ENCODE results near the gene LPP.
"Not testable (repeated sequence)": the region's sequence is repeated elsewhere in the genome, so short reads cannot be mapped to it uniquely, and the experiment has no call there.

Gene LPP, protein sequence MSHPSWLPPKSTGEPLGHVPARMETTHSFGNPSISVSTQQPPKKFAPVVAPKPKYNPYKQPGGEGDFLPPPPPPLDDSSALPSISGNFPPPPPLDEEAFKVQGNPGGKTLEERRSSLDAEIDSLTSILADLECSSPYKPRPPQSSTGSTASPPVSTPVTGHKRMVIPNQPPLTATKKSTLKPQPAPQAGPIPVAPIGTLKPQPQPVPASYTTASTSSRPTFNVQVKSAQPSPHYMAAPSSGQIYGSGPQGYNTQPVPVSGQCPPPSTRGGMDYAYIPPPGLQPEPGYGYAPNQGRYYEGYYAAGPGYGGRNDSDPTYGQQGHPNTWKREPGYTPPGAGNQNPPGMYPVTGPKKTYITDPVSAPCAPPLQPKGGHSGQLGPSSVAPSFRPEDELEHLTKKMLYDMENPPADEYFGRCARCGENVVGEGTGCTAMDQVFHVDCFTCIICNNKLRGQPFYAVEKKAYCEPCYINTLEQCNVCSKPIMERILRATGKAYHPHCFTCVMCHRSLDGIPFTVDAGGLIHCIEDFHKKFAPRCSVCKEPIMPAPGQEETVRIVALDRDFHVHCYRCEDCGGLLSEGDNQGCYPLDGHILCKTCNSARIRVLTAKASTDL

DNA sequence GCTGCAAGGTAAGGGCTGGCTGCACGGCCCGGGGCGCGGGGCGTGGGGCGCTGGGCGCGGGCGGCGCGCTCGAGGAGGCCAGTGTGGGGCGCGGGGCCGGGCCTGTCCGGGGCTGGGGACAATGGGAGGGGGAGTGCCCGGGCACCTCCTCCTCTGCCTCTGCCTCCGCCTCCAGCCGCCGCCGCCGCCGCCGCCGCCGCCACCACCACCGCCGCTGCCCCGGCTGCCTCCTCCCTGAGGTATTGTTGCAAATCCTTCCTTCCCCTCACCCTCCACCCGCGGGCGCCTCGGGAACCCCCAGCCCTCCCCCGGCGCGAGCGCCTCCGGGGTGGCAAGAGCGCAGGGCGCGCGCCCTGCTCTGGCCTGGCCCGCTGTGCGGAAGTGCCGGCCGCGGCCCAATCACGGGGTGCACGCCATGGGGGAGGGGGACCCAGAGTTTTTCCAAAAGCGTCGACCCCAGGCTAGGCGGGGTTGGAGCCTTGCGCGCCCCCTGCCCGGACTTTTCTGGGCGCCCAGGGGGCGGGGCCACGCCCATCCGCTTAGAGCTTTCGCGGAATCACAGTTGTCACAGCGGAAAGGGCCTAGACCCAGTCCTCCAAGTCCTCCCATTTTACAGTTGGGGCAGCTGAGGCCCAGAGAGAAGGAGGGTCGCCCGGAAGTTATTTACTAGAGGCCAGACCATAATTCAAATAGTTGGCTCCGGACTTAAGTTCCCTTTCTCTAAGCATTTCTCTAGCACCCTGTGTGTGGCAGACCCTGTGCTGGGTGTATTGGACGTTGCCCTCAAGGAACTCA, at the start of gene LPP:
Gene LPP (plus strand): TSS at position 144 of the 795 bp plus-strand sequence. CDS start 251,964 bp downstream, outside the sequence.
- peak; percentile 25 to 87 (median 71) for DNase-seq

DNA sequence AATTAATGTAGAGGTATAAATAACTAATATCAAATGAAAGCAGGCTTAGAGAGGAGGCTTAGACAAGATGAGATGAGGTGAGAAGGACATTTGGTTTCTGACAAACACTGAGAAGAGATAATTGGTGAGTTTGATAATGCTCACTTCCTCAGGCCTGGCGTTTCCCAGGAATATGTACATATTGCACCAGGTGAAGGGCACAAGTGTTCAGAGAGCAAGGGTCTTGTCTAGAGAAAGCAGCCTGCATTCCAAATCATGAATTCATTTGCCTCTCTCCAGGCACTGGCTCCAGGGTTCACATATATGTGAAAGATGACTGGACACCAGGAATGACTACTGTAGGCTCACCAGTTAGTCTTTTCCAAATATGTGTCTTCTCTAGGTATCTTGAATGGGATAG, 48.0 kb upstream of the LPP start:
- DNase-seq, result no peak
- intact Hi-C loops (cut with DNase I), result no loop called here

More for the DNA sequence above, at the start of gene LPP:
- intact Hi-C loops (cut with DNase I), result no loop called here

DNA sequence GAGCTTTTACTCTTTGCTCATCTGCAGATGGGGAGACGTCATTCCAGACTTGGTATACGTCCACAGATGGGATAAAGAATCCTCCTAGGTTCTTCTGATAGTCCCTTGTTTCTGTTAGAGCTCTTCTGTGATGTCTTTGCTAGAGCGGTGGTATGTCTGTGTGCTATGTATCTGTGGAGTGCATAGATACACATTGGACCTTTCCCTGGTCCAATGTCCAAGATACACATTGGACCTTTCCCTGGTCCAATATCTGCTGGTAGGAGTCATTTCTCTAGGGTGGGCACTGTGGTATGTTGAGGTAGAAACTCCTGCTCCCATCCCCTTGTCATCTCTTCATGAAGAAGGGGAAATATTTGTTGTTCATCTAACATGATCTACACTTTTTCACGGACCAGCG, 47.5 kb upstream of the LPP start:
- no peak for DNase-seq
- intact Hi-C loops (cut with DNase I), result no loop called here

DNA sequence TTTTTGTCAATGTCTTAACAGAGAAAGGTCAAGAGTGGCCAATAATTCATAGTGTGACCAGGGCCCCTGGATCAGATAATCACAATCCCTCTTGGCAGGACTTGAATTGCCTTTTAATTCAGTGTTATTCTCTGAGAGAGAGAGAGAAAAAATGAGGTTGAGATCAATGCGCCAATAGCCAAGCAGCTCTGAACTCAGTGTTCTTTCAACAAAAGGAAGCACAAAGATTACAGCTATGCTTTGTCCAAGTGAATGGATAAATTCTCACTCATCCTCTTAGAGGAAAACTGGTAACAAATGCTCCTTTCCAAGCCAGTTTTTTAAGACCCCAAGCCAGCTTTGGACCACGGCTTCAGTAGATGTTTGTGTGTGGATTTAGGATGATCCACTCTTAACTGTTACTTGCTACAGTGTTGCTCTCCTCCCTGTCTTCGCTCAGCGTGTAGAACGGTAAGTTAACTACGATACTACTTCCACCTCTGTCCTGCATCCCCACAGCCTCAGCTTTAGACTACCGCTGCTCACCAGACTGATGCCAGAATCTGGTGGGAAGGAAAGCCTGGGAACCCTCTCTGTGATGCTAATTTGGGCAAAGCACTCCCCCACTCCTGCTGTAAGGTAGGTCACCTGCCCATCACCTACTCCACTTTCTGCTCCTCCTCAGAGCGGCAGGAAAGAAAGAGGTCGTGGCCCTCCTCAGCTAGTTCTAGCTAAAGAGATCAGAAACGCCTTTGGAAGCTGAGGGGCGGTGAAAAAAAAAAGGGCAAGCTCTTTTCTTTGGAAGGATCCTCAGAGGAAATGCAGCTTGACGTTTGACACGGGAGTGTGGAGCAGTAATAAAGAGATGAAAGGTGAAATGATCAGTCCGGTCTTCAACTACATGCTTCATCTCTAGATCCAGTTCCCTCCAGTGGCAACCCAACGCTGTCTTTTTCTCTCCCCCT, 46.8 kb upstream of the LPP start:
- peak in 7 of 42 donors; percentile 14 to 63 (median 33) for DNase-seq
- intact Hi-C loops (cut with DNase I), result no loop called here

DNA sequence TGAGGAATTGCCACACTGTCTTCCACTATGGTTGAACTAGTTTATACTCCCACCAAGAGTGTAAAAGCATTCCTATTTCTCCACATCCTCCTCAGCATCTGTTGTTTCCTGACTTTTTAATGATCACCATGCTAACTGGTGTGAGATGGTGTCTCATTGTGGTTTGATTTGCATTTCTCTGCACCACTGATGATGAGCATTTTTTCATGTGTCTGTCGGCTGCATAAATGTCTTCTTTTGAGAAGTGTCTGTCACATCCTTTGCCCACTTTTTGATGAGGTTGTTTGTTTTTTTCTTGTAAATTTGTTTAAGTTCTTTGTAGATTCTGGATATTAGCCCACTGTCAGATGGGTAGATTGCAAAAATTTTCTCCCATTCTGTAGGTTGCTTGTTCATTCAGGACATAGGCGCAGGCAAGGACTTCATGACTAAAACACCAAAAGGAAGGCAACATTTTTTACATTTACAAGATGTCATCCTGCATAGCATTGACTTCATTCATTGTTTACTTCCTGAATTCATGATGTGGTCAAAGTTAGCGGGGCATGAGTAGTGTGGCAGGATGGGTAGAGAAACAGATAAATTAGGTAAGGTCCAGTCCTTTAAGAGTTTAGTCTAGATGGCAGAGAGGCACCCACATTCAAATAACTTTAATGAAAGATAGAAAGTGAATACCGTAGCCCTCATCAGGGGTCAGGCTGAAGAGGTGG, 45.1 kb upstream of the LPP start:
- DNase-seq, result no peak
- intact Hi-C loops (cut with DNase I), result no loop called here

DNA sequence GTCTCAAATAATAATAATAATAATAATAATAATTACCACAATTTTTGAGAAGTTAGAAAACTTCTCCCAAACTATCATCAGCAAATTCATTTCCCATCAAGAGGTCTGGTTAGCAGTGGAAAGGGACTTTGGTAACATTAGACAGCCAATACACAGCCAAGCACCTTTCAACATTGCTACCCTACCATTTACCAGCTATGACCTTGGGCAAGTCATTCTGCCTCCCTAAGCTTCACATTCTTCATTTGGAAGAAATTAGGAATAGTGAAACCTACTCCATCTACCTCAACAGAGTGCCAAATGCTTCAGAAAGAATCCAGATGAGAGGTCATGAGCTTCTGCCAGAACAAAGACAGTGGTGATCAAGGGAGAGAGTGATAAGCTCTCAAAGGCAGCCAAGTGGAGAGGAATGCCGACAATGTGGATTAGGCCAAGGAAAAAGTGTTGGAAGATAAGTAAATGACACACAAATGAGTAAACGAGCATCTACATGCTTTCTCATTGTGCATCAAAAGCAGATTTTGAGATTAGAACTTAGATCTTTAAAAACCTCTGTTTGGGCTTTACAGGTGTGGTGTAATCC, 42.9 kb upstream of the LPP start:
- intact Hi-C loops (cut with DNase I), result no loop called here
- no peak for DNase-seq

DNA sequence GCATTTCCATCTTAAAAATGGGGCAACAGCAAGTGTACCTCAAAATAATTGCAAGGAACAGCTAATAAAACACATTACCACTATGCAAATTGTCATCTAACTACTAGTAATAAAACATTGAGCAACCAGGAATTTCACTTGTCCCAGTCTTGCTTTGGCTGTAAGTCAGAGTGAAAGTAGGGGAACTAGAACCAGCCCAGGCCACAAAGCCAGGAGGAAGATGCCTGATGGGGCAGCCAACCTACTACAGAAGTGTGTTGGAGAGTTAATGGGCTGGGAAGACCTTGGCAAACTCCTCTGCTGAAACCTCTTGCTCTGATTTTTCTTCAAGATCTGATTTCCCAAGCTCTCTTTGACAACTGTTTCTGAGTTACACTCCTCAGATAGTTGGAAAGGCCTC, 40.2 kb upstream of the LPP start:
- DNase-seq, result peak in 2 of 42 donors; percentile 4 to 7
- intact Hi-C loops (cut with DNase I), result no loop called here

DNA sequence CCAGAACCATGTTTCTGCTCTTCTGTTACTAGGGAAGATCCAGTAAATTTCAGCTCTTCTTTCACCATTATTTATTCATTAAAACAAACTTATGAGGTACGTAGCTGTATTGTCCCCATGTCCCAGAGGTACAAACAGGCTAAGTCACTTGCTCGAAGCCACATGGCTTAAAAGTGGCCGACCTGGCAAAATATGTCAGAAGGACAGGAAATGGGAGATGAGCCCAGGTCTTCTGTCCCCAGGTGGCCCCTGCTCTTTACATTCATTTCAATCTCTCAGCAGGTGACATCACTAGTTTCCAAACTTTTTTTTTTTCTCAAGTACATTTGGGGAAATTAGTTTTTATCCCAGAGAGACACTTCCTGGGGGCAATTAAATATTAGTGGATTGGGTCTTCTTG, 34.1 kb upstream of the LPP start:
- intact Hi-C loops (cut with DNase I), result no loop called here

DNA sequence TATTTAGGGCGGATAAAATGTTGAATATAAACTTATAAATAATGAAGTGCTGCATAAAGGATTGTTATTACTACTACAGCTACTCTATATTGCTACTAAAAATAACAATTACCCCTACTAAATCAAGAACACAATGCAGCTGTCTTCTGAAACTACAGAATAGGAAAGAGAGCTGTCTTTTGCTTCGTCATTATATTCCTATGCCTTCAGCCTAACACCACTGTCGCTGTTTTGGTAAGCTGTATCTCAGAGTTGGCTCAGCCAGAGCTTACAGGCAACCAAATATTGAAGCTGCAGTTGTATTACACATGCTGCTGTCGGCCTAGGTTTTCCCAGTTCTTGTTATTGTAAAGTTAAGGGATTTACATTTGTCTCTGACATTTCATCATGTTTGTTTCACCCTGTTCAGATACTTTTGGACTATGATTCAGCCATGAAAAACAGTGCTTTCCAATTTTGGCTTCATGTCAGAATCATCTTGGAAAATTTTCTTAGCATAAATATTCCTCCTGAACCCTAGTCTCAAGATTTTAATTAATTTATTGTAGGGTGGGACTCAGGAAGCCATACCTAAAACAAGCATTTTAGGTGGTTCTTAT, 31.3 kb upstream of the LPP start:
- no peak for DNase-seq
- intact Hi-C loops (cut with DNase I), result no loop called here

More for the DNA sequence above, 34.1 kb upstream of the LPP start:
- no peak for DNase-seq

DNA sequence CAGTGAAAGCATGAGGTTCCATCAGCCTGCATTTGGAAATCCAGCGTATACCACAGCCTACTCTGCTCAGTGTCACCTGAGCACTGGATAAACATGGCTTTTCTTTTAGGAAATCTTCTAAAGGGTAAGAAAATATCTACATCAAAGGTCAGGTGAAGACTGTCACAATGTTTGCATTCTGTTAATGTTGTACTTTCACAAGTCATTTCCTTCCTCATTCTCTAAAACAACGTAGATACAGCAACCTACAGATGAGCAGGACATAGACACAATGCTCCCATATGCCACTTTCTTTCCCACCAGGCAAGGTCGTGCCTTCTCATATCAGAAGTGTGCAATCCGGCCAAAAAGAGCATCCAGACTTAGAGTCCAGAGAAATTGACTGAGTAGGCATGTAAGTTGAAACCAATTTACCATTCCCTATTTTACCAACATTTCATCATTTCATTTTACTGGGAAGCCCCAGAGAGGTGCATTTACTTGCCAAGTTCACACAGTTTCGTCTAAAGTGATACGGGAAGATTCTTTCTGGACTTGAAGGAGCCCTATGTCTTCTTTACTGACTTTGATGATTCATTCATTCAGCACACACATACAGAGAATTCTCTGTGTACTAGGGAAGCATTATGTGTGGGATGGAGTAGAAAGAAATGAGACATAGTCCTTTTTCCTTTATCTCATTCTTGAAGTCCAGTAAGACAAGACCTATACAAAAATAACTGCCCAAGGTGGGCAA, 30.6 kb upstream of the LPP start:
- intact Hi-C loops (cut with DNase I), result no loop called here
- no peak for DNase-seq

DNA sequence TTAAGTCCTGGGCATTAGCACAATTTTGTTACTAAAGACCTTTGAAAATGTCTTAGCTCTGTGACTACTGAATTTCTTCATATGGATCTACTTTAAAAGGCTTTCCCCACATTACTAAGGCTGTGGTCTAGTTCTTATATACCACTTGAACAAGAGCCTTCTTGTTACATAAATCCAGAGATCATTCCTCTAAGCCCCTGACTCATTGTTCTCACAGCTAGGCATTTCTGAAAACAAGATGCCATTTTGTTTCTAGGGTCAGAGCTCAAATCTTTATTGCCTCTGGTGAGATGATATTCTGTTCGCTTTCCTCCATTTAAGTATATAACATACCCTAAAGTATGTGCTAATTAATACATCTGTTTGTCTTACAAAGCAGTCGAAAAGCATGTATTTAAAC, 29.8 kb upstream of the LPP start:
- intact Hi-C loops (cut with DNase I), result no loop called here
- no peak for DNase-seq

DNA sequence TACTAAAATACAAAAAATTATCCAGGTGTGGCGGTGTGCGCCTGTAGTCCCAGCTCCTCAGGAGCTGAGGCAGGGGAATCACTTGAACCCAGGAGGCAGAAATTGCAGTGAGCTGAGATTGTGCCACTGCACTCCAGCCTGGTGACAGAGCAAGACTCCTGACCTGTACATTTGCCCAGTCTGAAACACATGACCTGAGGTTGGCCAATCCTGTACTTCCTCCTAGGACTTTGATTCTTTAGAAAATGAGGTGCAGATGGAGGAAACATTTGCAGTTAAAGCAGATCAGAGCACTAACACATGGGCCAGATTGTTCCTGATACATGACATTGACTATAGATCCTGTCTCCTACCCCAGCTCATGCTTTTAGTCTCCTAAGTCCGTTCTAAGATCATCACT, 28.9 kb upstream of the LPP start:
- intact Hi-C loops (cut with DNase I), result no loop called here
- no peak for DNase-seq

DNA sequence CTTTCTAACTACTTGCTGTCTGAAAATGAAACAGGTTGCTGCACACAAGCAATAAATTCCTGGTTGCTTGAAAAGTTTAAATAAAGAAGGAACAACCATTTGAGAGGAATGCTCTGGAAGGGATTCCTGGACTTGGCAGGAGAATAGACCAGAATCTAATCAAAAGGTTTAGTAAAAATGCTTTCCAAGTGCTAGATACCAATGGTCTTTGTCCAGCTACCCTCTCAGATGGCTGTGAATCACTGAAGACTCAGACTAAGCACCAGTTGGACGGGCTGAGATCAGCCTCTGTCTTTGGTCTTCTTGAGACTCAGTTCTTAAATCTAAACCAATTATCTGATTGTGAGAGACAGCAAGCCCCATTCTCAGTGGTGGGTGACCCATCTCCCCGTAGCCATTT, 27.7 kb upstream of the LPP start:
- no peak for DNase-seq
- intact Hi-C loops (cut with DNase I), result no loop called here

DNA sequence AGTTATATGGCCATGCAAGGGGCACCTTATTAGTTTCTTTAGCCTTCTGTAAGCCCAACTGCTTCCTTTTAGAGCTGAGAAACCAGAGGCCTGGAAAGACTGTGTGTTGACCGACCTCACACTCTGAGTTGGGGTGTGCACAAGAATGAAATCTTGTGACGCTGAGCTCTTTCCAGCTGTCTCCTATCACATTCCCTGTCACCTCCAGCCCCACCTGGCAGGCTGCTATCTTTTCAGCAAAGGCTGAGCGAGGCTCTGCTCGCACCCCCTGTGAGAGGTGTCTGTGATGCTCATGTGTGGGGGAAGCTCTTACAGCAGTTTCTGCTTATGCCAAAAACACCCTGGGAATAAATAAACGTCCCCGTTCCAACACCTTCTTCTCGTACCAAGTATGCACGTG, 27.0 kb upstream of the LPP start:
- intact Hi-C loops (cut with DNase I), result no loop called here
- no peak for DNase-seq

DNA sequence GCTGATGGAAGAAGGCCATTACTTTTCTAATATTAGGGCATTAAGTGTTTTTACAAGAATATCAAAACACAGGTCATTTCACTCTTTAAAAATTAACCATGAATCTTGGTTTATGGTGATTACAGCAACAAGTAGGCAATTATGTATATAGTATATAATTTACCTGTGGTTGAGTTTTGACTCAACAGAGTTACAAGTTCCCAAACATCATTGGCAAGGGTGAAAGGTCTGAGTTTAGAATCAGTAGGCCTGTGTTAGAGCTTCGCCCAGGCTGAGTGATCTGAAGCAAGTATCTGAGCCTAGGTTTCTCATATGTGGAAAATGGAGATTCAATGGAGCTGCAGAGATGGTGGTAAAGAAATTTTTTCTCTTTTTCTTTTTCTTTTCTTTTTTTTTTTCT, 25.1 kb upstream of the LPP start:
- intact Hi-C loops (cut with DNase I), result no loop called here
- no peak for DNase-seq

DNA sequence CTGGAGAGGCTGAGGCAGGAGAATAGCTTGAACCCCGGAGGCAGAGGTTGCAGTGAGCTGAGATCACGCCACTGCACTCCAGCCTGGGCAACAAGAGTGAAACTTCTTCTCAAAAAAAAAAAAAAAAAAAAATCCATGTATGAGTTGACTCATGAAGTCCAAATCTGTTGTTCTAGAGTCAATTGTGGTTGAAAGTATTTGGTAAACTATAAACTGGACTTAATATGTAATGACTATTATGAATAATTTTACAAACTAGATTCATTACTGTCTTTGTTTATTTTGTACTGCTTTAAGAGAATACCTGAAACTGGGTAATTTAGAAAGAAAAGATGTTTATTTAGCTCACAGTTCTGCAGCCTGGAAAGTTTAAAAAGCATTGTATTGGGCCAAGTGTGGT, 22.9 kb upstream of the LPP start:
- intact Hi-C loops (cut with DNase I); DNase-seq: not testable (repeated sequence)

DNA sequence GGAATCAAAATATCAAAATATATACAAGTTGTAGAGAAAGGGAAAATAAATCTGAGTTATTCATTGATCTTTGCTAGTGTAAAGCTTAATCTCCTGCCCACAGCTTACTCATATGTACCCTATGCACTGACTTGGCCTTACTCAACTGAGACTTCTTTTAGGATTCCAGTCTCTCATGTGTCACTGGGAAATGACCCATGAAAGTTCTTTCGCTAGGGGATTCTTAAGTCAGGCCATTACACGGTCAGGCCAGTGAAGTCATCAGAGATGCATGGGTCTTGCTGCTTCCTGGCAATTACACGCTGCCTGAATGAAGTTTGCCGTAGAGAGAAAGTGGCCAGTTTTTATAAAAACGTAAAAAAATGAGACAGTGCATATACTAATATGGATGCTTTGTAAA, 20.7 kb upstream of the LPP start:
- intact Hi-C loops (cut with DNase I), result no loop called here
- no peak for DNase-seq

Measured in head of caudate nucleus (tissue), 42 donors.